ENCODE measurements around the gene MXRA7. TPM values are rescaled to one million over a fixed set of nuclear protein-coding genes. Genes with fewer than 3 reads are reported as not detected.

MXRA7 gene
- total RNA-seq, 1 donor from 2014 or later = 55.4 TPM

DNA sequence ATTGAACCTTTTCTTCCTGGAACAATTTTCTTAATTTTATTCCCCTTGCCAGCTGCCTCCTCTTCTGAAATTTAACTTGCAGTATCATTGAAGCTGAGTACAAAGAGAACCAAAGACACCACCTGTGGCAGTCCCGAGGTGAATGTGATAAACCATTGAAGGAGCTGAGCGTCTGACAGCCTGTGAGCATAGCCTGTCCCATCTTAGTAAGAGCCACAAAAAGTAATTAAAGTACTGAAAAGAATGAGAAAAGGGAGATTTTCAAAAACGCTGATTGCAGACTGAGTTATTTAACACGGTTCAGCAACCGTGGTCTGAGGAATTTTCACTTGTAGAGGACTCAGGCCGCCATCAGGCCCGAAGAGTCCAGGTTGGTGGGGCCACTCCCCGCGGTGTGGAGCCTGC lies 40.0 kb downstream of the MXRA7 start:
- H3K79me2 ChIP-seq (ENCODE audit: low read depth) = peaks cover 6% of the 10 kb centered on the region
- peak overlapping the region; percentile 32 for H3K4me3 ChIP-seq
- peaks cover 9% of the 10 kb centered on the region for H3K4me1 ChIP-seq
- peaks cover 15% of the 10 kb centered on the region for H3F3A ChIP-seq (ENCODE audit: low read depth)
- TF ChIP-seq EZH2phosphoT487 (IDR thresholded peaks at IDR 0.05) = no peak
- TF ChIP-seq, protein P1, sequence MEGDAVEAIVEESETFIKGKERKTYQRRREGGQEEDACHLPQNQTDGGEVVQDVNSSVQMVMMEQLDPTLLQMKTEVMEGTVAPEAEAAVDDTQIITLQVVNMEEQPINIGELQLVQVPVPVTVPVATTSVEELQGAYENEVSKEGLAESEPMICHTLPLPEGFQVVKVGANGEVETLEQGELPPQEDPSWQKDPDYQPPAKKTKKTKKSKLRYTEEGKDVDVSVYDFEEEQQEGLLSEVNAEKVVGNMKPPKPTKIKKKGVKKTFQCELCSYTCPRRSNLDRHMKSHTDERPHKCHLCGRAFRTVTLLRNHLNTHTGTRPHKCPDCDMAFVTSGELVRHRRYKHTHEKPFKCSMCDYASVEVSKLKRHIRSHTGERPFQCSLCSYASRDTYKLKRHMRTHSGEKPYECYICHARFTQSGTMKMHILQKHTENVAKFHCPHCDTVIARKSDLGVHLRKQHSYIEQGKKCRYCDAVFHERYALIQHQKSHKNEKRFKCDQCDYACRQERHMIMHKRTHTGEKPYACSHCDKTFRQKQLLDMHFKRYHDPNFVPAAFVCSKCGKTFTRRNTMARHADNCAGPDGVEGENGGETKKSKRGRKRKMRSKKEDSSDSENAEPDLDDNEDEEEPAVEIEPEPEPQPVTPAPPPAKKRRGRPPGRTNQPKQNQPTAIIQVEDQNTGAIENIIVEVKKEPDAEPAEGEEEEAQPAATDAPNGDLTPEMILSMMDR (IDR thresholded peaks at IDR 0.05) = no peak
- no peak for TF ChIP-seq EZH2 (IDR thresholded peaks at IDR 0.05)
- H3K4me3 Mint-ChIP-seq = peak overlapping the region; percentile 95
- no peaks in the 10 kb centered on the region for H3K36me3 ChIP-seq
- peaks cover 21% of the 10 kb centered on the region for H3K4me1 Mint-ChIP-seq
- no peaks in the 10 kb centered on the region for H4K20me1 ChIP-seq (ENCODE audit: low read depth)
- no peak overlapping the region for H3K9ac ChIP-seq
- no peaks in the 10 kb centered on the region for H3K27me3 ChIP-seq
- DNase-seq (ENCODE audit: low spot score) = no peak
- H3K27me3 Mint-ChIP-seq (ENCODE audit: insufficient read depth, low read depth) = peaks cover 6% of the 10 kb centered on the region
- peaks cover 2% of the 10 kb centered on the region for H3K9me3 Mint-ChIP-seq
- no peaks in the 10 kb centered on the region for H3K9me3 ChIP-seq (ENCODE audit: low read depth)
- H3K4me2 ChIP-seq = peak overlapping the region; percentile 65
- no peak overlapping the region for H3K27ac ChIP-seq
- peaks cover 3% of the 10 kb centered on the region for H3K36me3 Mint-ChIP-seq
- peak overlapping the region; percentile 86 for H3K27ac Mint-ChIP-seq
- H2AFZ ChIP-seq (replicated peaks) = peak overlapping the region; percentile 77

DNA sequence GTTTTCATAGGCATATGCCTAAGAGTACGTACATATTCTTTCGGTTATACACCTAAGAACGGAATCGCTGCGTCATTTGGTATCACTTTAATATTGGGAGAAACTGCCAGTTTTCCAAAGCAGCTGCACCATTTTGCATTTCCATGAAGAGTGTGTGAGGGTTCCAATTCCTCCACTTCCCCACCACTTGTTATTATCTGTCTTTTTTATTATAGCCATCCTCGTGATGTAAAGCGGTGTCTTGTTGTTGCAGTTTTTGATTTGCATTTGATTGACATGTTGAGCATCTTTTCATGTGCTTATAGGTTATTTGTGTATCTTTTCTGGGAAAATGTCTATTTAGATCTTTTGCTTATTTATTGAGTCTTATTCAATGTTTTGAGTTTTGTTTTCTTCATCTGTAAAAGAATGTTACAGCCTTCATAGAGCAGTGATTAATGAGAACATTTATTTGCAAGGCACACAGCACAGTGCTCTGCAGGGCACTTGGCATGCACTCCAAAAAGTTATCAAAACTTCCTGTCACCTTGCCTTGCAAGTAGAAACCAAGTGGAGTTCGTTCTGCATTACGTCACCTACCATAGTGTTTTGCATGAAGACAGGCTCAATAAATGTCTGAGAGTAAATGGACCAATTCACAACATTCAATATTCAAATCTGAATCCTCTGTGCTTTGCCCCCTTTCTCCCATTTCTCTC lies 40.6 kb downstream of the MXRA7 start:
- H3K4me3 Mint-ChIP-seq = peak overlapping the region; percentile 6
- peaks cover 9% of the 10 kb centered on the region for H3K4me1 ChIP-seq
- DNase-seq (ENCODE audit: low spot score) = no peak
- H3K36me3 ChIP-seq = no peaks in the 10 kb centered on the region
- H4K20me1 ChIP-seq (ENCODE audit: low read depth) = no peaks in the 10 kb centered on the region
- H3F3A ChIP-seq (ENCODE audit: low read depth) = peaks cover 15% of the 10 kb centered on the region
- TF ChIP-seq EZH2 (IDR thresholded peaks at IDR 0.05) = no peak
- TF ChIP-seq EZH2phosphoT487 (IDR thresholded peaks at IDR 0.05) = no peak
- TF ChIP-seq, protein P1 (IDR thresholded peaks at IDR 0.05) = no peak
- H3K27me3 Mint-ChIP-seq (ENCODE audit: insufficient read depth, low read depth) = peaks cover 8% of the 10 kb centered on the region
- peaks cover 2% of the 10 kb centered on the region for H3K9me3 Mint-ChIP-seq
- H3K4me2 ChIP-seq = peak overlapping the region; percentile 65
- H3K27ac Mint-ChIP-seq = no peak overlapping the region
- peaks cover 21% of the 10 kb centered on the region for H3K4me1 Mint-ChIP-seq
- H3K27ac ChIP-seq = no peak overlapping the region
- no peak overlapping the region for H3K9ac ChIP-seq
- H3K36me3 Mint-ChIP-seq = peaks cover 3% of the 10 kb centered on the region
- no peaks in the 10 kb centered on the region for H3K27me3 ChIP-seq
- H3K9me3 ChIP-seq (ENCODE audit: low read depth) = no peaks in the 10 kb centered on the region
- H3K79me2 ChIP-seq (ENCODE audit: low read depth) = peaks cover 6% of the 10 kb centered on the region
- peak overlapping the region; percentile 77 for H2AFZ ChIP-seq (replicated peaks)
- H3K4me3 ChIP-seq = no peak overlapping the region

DNA sequence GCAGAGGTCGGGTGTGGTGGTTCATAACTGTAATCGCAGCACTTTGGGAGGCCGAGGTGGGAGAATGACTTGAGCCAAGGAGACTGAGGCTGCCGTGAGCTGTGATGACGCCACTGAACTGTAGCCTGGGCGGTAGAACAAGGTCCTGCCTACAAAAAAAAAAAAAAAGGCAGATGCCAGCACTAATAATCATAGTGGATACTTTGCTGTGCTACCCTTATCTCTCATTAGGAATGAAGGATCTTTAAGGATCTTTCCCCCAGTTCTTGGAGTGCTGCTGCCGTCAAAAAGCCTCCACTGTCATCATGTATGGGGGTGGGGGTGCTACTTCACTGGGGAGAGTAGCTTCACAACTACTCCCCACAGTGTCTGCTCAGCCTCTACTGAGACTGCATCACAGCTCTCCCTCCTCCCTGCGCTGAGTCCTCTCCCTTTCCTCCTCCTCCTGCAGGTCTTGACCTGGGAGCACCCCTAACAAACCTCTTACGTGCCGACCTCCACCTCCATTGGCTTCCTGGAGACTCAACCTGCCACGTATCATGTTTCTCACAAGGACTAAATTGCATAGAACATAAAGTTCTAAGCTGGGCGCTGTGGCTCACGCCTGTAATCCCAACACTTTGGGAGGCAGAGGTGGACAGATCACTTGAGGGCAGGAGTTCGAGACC lies 42.8 kb downstream of the MXRA7 start:
- H3K36me3 Mint-ChIP-seq = no peaks in the 10 kb centered on the region
- Histone ChIP-seq H3K9me3 (ENCODE audit: low read depth) (no peaks in the 10 kb centered on the region), H3K79me2 (ENCODE audit: low read depth) (peaks cover 6% of the 10 kb centered on the region), H3F3A (ENCODE audit: low read depth) (peaks cover 15% of the 10 kb centered on the region), H4K20me1 (ENCODE audit: low read depth) (no peaks in the 10 kb centered on the region), H2AFZ (replicated peaks) (no peak overlapping the region), H3K27ac (no peak overlapping the region), H3K9ac (no peak overlapping the region), H3K4me1 (peaks cover 9% of the 10 kb centered on the region), H3K4me3 (no peak overlapping the region), H3K36me3 (no peaks in the 10 kb centered on the region), H3K4me2 (no peak overlapping the region), H3K27me3 (no peaks in the 10 kb centered on the region)
- no peak for DNase-seq (ENCODE audit: low spot score)
- H3K27ac Mint-ChIP-seq = peak overlapping the region; percentile 61
- peaks cover 21% of the 10 kb centered on the region for H3K4me1 Mint-ChIP-seq
- H3K27me3 Mint-ChIP-seq (ENCODE audit: insufficient read depth, low read depth) = peaks cover 12% of the 10 kb centered on the region
- peak overlapping the region; percentile 3 for H3K4me3 Mint-ChIP-seq
- peaks cover 2% of the 10 kb centered on the region for H3K9me3 Mint-ChIP-seq
- TF ChIP-seq EZH2 (IDR thresholded peaks at IDR 0.05) (no peak), EZH2phosphoT487 (IDR thresholded peaks at IDR 0.05) (no peak)
- TF ChIP-seq, protein P1 (IDR thresholded peaks at IDR 0.05) = no peak
